HPDE6-E6E7 (cell line): ENCODE data around the gene ALG6.
"Not testable (repeated sequence)": the region's sequence is repeated elsewhere in the genome, so short reads cannot be mapped to it uniquely, and the experiment has no call there.

Experiments
- DNase-seq: peaks from one replicate; pipeline ENCODE4 v3.0.0; 2011; ENCODE audit warnings: missing footprints; ENCODE audit errors: extremely low spot score

The ALG6 gene

GRCh38 chr1:63413394-63413793 lies 46.0 kb downstream of the ALG6 start:
- DNase-seq, result no peak

- no peak for DNase-seq
Measured at GRCh38 chr1:63414691-63415365, 47.4 kb downstream of the ALG6 start.

DNA sequence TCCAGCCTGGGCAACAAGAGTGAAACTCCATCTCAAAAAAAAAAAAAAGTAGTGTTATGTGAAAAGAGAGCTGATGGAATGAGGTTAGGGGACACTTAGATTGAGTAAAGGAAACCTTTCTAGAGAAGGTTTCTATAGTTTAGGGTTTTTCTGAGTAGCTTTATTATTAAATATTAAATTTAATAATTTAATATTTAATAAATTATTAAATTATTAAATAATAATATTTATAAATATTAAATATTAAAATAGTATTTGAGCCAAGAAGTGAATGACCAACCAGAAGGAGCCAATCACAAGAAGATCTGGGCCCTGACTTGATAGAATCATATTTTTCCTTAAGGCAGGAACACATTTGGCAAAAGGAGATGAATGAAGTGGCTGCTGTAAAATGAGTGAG lies 50.7 kb downstream of the ALG6 start:
- no peak for DNase-seq

DNA sequence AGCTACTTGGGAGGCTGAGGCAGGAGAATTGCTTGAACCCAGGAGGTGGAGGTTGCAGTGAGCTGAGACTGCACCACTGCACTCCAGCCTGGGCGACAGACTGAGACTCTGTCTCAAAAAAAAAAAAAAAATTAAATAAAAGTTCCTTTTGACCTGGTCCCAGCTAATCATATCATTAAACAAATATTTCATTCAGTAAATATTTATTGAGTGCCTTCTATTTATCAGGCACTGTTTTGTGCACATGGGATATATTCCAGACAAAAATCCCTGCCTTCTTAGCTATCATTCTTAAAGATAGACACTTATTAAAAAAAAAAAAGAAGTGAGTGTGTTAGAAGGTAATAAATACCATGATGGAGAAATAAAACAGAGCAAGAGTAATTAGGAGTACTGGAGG lies 53.3 kb downstream of the ALG6 start:
- not testable (repeated sequence) for DNase-seq

- no peak for DNase-seq
Measured at GRCh38 chr1:63423649-63424048, 56.2 kb downstream of the ALG6 start.

GRCh38 chr1:63428815-63429214 lies 61.4 kb downstream of the ALG6 start:
- DNase-seq, result no peak

- DNase-seq, result no peak
Measured at GRCh38 chr1:63429281-63429680, 61.9 kb downstream of the ALG6 start.

DNA sequence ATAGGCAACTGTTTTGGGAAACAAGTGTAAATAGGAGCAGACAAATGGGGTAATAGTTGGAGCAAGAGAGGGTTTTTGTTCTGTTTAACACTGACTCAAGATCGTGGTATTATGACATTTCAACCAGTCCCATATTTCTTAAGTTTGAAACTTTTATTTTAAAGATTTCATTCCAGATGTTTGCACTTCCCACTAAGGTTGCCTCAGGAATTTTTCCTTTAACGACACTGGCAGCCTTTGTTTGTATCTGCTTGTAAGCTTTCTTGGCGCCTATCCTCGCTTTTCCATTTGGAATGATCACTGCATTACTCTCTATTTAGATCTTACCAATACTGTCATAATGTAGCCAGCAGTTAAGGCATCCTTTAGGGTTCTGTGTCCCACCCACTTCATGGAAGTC lies 67.7 kb downstream of the ALG6 start:
- DNase-seq, result no peak

DNA sequence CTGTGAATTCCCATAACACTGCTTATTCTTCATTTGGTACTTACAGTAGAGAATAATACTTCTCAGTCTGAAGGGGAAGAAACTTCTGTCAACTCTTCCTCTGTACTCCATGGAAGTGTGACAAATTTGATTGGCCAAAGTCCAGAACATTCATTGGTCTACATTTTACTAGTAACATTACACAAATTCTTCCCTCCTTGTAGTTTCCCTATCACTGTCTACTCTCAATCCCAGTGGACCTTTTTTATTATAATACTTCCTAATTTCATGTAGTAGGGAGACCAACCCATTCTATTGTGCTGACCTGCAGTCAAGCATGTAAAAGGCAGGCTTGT lies 74.7 kb downstream of the ALG6 start:
- DNase-seq, result no peak

- no peak for DNase-seq
Measured at GRCh38 chr1:63448731-63449246, 81.4 kb downstream of the ALG6 start.

- no peak for DNase-seq
Measured at GRCh38 chr1:63450416-63450815, 83.0 kb downstream of the ALG6 start.

DNA sequence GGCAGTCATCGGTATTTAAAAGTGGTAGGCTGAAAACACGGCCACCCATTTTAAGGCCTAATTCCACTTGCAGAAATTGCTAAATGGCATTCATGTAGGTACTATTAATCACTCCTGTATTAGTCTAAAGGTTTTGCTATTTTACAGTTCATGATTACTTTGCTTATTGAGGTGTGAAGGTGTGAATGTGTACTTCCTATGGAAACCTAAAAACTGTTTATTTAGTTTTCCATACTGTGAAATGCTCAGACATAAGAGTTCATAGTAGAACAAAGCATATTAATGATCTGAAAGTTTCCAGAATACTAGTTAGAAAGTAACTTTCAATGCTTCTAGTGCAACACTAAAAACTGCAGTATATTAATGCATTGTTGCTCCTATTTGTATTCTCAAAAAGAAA lies 85.8 kb downstream of the ALG6 start:
- no peak for DNase-seq

DNA sequence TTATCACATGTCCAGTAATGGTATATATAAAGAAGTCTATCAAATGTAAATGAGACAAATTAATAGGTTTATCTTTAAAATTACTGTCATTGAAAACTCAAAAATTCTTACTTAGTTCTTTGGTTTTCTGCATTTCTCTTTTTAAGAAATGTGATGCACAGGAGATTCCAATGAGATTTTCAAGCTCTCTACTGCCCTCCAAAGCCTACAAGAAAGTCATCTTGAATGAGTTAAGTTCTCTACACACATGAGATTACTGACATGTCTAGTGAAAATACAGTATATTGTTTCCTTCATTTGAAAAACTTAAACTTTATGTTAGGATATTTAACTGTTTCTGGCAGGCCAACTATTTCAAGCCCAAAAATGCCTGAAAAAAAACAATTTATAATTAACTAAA lies 86.8 kb downstream of the ALG6 start:
- DNase-seq, result no peak

GRCh38 chr1:63458750-63459149 lies 91.3 kb downstream of the ALG6 start:
- DNase-seq, result no peak

DNA sequence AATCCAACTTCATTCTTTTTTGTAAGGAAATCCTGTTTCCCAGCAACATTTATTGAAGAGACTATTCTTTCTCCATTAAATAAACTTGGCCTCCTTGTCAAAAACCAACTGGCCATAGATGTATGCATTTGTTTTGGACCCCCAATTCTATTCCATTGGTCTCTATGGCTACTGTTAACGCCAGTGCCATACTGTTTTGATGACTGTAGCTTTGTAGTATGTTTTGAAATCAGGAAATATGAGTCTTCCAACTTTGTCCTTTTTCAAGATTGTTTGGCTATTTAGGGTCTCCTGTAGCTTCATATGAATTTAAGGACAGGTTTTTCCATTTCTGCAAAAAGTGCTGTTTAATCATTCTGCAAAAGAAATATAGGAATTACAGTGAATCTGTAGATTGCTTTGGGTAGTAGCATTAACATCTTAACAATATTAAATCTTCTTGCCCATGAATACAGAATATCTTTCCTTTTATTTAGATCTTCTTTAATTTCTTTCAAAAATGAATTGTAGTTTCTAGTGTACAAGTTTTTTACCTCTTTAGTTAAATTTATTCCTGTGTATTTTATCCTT lies 94.3 kb downstream of the ALG6 start:
- no peak for DNase-seq

DNA sequence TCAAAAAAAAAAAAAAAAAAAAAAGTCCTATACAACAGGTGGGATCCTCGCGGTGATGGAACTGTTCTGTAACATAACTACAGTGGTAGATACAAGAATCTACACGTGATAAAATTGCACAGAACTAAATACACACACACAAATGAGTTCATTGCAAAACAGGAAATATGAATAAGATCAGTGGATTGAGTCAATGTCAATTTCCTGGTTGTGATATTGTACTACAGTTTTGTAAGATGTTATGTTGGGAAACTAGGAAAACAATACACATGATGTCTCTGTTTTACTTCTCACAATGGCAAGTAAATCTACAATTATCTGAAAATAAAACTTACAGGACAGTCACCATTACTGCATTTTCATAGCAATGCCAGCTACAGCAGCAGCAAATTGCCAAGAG lies 95.8 kb downstream of the ALG6 start:
- DNase-seq, result peak; percentile 3

GRCh38 chr1:63466181-63466580 lies 98.8 kb downstream of the ALG6 start:
- no peak for DNase-seq

- DNase-seq, result no peak
Measured at GRCh38 chr1:63466759-63467158, 99.3 kb downstream of the ALG6 start.

- not testable (repeated sequence) for DNase-seq
Measured at GRCh38 chr1:63468683-63469082, 101.3 kb downstream of the ALG6 start.

- DNase-seq, result no peak
Measured at GRCh38 chr1:63475761-63476160, 108.3 kb downstream of the ALG6 start.

GRCh38 chr1:63480057-63480456 lies 112.6 kb downstream of the ALG6 start:
- DNase-seq, result no peak

GRCh38 chr1:63486629-63487028 lies 119.2 kb downstream of the ALG6 start:
- DNase-seq, result no peak

GRCh38 chr1:63487336-63488065 lies 120.1 kb downstream of the ALG6 start:
- DNase-seq, result no peak
